ENCODE measurements around the gene PLB1.

PLB1 gene

DNA sequence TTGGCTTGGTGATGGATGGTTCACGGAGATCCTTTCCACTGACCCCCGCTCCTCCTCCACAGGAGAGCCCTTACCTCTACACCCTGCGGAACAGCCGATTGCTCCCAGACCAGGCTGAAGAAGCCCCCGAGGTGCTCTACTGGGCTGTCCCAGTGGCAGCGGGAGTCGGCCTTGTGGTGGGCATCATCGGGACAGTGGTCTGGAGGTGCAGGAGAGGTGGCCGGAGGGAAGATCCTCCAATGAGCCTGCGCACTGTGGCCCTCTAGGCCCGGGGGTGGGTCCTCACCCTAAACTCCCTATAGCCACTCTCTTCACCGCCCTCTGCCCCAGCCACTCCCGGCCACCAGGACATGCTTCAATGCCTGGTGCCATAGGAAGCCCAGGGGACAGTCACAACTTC lies 146.9 kb downstream of the PLB1 start:
- Histone ChIP-seq H3K4me2 (ENCODE audit: low read depth, low read length) (no peak overlapping the region), H3K36me3 (replicated peaks; ENCODE audit: insufficient read depth, low read length) (no peaks in the 10 kb centered on the region), H3K4me1 (ENCODE audit: low read length) (peaks cover 8% of the 10 kb centered on the region), H3K9me2 (replicated peaks; ENCODE audit: insufficient read depth, low read length) (no peaks in the 10 kb centered on the region), H3F3A (ENCODE audit: insufficient read depth, low read length) (no peaks in the 10 kb centered on the region), H3K9me3 (replicated peaks; ENCODE audit: insufficient read depth, low read length) (no peaks in the 10 kb centered on the region), H3K4me3 (ENCODE audit: low read length) (no peak overlapping the region), H4K20me1 (ENCODE audit: insufficient read depth, low read length) (no peaks in the 10 kb centered on the region), H3K27ac (ENCODE audit: low read length) (no peak overlapping the region), H3K79me2 (ENCODE audit: low read length) (no peaks in the 10 kb centered on the region), H2AFZ (ENCODE audit: low read length) (no peak overlapping the region), H3K27me3 (replicated peaks; ENCODE audit: insufficient read depth, low read length) (no peaks in the 10 kb centered on the region), H3K9ac (ENCODE audit: low read length) (no peak overlapping the region)
- no peak for DNase-seq
- TF ChIP-seq, protein P1, sequence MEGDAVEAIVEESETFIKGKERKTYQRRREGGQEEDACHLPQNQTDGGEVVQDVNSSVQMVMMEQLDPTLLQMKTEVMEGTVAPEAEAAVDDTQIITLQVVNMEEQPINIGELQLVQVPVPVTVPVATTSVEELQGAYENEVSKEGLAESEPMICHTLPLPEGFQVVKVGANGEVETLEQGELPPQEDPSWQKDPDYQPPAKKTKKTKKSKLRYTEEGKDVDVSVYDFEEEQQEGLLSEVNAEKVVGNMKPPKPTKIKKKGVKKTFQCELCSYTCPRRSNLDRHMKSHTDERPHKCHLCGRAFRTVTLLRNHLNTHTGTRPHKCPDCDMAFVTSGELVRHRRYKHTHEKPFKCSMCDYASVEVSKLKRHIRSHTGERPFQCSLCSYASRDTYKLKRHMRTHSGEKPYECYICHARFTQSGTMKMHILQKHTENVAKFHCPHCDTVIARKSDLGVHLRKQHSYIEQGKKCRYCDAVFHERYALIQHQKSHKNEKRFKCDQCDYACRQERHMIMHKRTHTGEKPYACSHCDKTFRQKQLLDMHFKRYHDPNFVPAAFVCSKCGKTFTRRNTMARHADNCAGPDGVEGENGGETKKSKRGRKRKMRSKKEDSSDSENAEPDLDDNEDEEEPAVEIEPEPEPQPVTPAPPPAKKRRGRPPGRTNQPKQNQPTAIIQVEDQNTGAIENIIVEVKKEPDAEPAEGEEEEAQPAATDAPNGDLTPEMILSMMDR (IDR thresholded peaks at IDR 0.05; ENCODE audit: low read length): no peak
- TF ChIP-seq EZH2phosphoT487 (IDR thresholded peaks at IDR 0.05; ENCODE audit: low read length): no peak
- TF ChIP-seq EZH2 (optimal IDR thresholded peaks at IDR 0.05; ENCODE audit: low read depth, low read length): no peak

DNA sequence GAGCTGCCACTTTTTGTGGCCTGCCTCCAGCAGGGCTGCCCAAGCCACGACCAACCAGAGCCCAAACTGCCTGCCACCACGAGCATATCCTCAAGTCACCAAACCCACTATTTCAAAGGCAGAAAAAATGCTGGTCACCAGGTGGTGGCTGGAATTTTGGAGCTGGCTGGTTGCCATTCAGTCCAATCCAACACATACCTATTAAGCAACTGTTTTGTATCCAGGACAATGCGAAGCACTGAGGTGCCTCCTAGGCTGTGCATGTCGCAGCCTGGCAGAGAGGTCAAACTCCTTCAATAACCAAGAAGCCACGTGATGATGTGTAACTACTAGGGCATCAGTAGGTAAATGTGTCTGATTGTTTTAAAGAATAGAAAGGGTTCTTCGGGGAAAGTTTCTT lies 147.5 kb downstream of the PLB1 start:
- Histone ChIP-seq H3K4me3 (ENCODE audit: low read length) (no peak overlapping the region), H3K79me2 (ENCODE audit: low read length) (no peaks in the 10 kb centered on the region), H3K27ac (ENCODE audit: low read length) (no peak overlapping the region), H3K27me3 (replicated peaks; ENCODE audit: insufficient read depth, low read length) (no peaks in the 10 kb centered on the region), H3K4me1 (ENCODE audit: low read length) (peaks cover 8% of the 10 kb centered on the region), H3K9ac (ENCODE audit: low read length) (no peak overlapping the region), H3K36me3 (replicated peaks; ENCODE audit: insufficient read depth, low read length) (no peaks in the 10 kb centered on the region), H3F3A (ENCODE audit: insufficient read depth, low read length) (no peaks in the 10 kb centered on the region), H3K9me3 (replicated peaks; ENCODE audit: insufficient read depth, low read length) (no peaks in the 10 kb centered on the region), H3K9me2 (replicated peaks; ENCODE audit: insufficient read depth, low read length) (no peaks in the 10 kb centered on the region), H4K20me1 (ENCODE audit: insufficient read depth, low read length) (no peaks in the 10 kb centered on the region), H3K4me2 (ENCODE audit: low read depth, low read length) (no peak overlapping the region), H2AFZ (ENCODE audit: low read length) (no peak overlapping the region)
- DNase-seq: no peak
- TF ChIP-seq, protein P1 (IDR thresholded peaks at IDR 0.05; ENCODE audit: low read length): no peak
- TF ChIP-seq EZH2 (optimal IDR thresholded peaks at IDR 0.05; ENCODE audit: low read depth, low read length) (no peak), EZH2phosphoT487 (IDR thresholded peaks at IDR 0.05; ENCODE audit: low read length) (no peak)

DNA sequence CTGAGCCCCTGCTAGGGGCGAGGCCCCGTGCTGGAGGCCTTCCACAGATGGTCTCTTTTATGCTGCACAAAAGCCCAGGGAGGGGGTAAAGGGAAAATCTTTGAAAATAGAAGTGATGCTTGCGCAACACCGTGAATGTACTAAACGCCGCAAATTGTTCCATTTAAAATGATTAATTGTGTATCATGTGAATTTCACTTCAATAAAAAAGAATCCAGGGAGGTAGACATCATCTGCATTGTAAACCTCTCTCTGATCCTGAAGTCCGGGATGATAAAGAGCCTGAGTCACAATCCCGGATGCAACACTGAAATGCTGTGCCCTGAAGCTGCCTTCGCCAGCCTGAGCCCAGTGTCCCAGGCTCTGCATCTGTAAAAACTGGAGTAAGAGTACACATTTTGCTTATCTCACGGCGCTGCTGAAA lies 148.1 kb downstream of the PLB1 start:
- TF ChIP-seq, protein P1 (IDR thresholded peaks at IDR 0.05; ENCODE audit: low read length): no peak
- no peak overlapping the region for H3K4me3 ChIP-seq (ENCODE audit: low read length)
- no peaks in the 10 kb centered on the region for H3K36me3 ChIP-seq (replicated peaks; ENCODE audit: insufficient read depth, low read length)
- H3K79me2 ChIP-seq (ENCODE audit: low read length): no peaks in the 10 kb centered on the region
- no peak overlapping the region for H3K4me2 ChIP-seq (ENCODE audit: low read depth, low read length)
- no peaks in the 10 kb centered on the region for H3K9me3 ChIP-seq (replicated peaks; ENCODE audit: insufficient read depth, low read length)
- no peaks in the 10 kb centered on the region for H3K27me3 ChIP-seq (replicated peaks; ENCODE audit: insufficient read depth, low read length)
- no peaks in the 10 kb centered on the region for H4K20me1 ChIP-seq (ENCODE audit: insufficient read depth, low read length)
- no peak for DNase-seq
- H3K27ac ChIP-seq (ENCODE audit: low read length): no peak overlapping the region
- peaks cover 8% of the 10 kb centered on the region for H3K4me1 ChIP-seq (ENCODE audit: low read length)
- H2AFZ ChIP-seq (ENCODE audit: low read length): no peak overlapping the region
- no peaks in the 10 kb centered on the region for H3K9me2 ChIP-seq (replicated peaks; ENCODE audit: insufficient read depth, low read length)
- no peak overlapping the region for H3K9ac ChIP-seq (ENCODE audit: low read length)
- H3F3A ChIP-seq (ENCODE audit: insufficient read depth, low read length): no peaks in the 10 kb centered on the region

All from MM.1S (cell line).